ENCODE data around the gene MAMLD1.

Gene MAMLD1

GRCh38 chrX:150544222-150544787 is 181.2 kb downstream of the MAMLD1 start:
- Histone ChIP-seq H3K36me3 (ENCODE audit: control insufficient read depth in 2 of 2, insufficient read depth in 2 of 2, low read length in 2 of 2) (no peaks in the 10 kb centered on the region), H3K9me3 (ENCODE audit: control insufficient read depth in 2 of 2, low read length in 2 of 2) (peaks cover 0 to 2% of the 10 kb centered on the region in 2 donors), H3K27ac (ENCODE audit: low read length) (no peak overlapping the region), H3K27me3 (ENCODE audit: control insufficient read depth in 1 of 2, insufficient read depth in 2 of 2, low read length in 2 of 2) (peaks cover 0 to 4% of the 10 kb centered on the region in 2 donors), H3K4me3 (ENCODE audit: low read length in 2 of 2) (no peak overlapping the region), H3K9ac (ENCODE audit: low read length in 2 of 2) (no peak overlapping the region), H3K4me1 (ENCODE audit: control insufficient read depth, insufficient read depth, low read length) (peaks cover 14% of the 10 kb centered on the region)

DNA sequence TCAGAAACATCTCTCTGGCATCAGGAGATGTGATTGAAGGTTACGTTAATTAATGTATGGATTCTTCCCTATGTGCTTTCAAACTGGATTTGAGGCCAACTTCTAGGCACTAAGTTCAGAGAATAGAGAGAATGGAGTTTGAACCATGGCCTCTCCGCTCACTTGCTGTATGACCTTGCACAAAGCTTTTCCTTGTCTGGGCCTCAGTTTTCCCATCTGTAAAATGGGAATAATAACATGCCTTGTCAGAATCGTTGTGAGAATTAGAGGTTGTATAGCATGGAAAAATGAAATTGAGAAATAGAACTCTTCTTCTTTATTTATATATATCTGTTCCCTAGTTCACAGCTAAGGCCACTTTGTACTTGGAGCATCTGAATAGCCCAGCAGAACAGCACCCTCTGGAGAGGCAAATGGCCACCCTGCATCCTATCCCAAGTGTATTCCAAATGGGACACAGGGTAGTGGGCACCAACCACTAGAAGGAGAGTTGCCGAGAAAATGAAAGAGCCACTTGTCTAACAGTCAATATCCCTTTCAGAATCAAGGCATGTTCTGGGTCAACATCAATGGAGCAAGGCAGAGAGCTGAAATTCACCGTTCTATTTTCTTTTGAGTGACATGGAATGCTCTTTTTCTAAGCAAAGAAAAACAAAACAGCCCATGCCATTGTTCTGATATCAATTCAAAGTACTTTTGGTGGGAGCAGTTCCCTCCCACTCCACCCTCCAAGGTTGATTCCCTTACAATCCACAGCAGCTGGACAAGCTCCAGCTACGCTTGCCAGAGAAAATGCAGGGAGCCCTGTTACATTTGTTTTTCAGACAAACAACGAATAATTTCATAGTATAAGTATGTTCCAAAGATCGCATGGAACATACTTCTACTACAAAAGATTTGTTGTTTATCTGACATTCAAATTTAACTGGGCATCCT is 182.0 kb downstream of the MAMLD1 start:
- no peak overlapping the region for H3K9ac ChIP-seq (ENCODE audit: low read length in 2 of 2)
- no peaks in the 10 kb centered on the region for H3K36me3 ChIP-seq (ENCODE audit: control insufficient read depth in 2 of 2, insufficient read depth in 2 of 2, low read length in 2 of 2)
- peaks cover 14% of the 10 kb centered on the region for H3K4me1 ChIP-seq (ENCODE audit: control insufficient read depth, insufficient read depth, low read length)
- H3K27me3 ChIP-seq (ENCODE audit: control insufficient read depth in 1 of 2, insufficient read depth in 2 of 2, low read length in 2 of 2), result peaks cover 0 to 5% of the 10 kb centered on the region in 2 donors
- no peak overlapping the region for H3K27ac ChIP-seq (ENCODE audit: low read length)
- peaks cover 0 to 2% of the 10 kb centered on the region in 2 donors for H3K9me3 ChIP-seq (ENCODE audit: control insufficient read depth in 2 of 2, low read length in 2 of 2)
- H3K4me3 ChIP-seq (ENCODE audit: low read length in 2 of 2), result no peak overlapping the region

DNA sequence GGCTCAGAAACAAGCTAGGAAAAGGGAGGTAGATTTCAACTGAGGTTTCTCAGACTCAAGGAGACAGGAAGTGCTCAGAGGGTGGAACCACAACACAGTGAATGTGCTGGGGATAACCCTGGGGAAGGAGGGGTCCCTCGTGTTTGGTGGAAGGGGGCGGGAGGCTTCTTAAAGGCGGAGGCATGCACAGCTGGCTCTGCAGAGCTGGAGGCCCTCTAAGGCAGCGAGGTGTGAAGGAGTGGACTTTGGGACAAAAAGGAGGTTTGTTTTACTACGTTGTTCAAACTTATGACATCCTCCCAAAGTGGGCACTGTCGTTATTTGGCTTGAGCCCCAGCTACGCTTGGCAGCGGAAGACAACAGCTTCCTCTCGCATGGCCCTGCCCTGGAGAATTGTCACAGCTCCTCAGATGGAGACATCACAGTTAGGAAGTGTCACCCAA is 183.6 kb downstream of the MAMLD1 start:
- H3K36me3 ChIP-seq (ENCODE audit: control insufficient read depth in 2 of 2, insufficient read depth in 2 of 2, low read length in 2 of 2), result no peaks in the 10 kb centered on the region
- H3K27me3 ChIP-seq (ENCODE audit: control insufficient read depth in 1 of 2, insufficient read depth in 2 of 2, low read length in 2 of 2), result peaks cover 0 to 7% of the 10 kb centered on the region in 2 donors
- no peak overlapping the region for H3K9ac ChIP-seq (ENCODE audit: low read length in 2 of 2)
- peaks cover 0 to 2% of the 10 kb centered on the region in 2 donors for H3K9me3 ChIP-seq (ENCODE audit: control insufficient read depth in 2 of 2, low read length in 2 of 2)
- H3K27ac ChIP-seq (ENCODE audit: low read length), result peak overlapping the region; percentile 69
- peaks cover 14% of the 10 kb centered on the region for H3K4me1 ChIP-seq (ENCODE audit: control insufficient read depth, insufficient read depth, low read length)
- H3K4me3 ChIP-seq (ENCODE audit: low read length in 2 of 2), result no peak overlapping the region

DNA sequence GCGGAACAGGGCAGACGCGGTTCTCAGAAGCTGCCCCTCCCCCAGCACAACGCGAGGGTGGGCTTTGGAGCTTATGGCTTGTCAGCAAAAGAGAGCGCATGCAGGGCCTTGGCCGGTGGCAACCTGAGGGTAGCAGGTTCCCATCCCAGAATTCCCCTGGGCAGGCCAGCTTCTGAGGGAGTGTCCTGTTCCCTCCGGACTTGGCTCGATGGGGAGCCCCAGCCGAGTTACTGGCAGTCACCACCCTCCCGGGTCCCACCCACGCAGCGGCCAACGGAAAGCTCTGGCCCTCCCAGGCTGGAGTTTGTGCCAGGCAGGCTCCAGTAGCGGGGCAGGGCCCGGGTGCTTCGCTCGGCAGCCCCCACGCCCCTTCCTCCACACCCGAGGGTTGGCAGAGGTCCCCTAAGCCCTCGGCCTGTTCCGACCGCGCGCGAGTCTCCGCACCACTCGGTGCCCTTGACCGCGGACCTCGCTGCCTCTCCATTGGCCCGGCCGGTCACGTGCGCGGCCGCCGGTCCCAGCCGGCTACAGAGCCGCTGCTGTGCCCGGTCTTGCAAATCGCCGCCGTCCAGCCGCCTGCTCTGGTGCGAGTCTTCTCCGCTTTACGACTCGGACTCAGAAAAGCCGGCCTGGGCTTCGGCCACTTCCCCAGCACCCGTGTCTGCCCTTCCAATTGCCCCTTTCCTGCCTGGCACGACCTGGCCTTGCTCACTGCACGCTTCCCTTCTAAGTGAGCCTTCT is 184.4 kb downstream of the MAMLD1 start:
- no peaks in the 10 kb centered on the region for H3K36me3 ChIP-seq (ENCODE audit: control insufficient read depth in 2 of 2, insufficient read depth in 2 of 2, low read length in 2 of 2)
- H3K27ac ChIP-seq (ENCODE audit: low read length), result peak overlapping the region; percentile 69
- H3K4me1 ChIP-seq (ENCODE audit: control insufficient read depth, insufficient read depth, low read length), result peaks cover 14% of the 10 kb centered on the region
- peaks cover 0 to 2% of the 10 kb centered on the region in 2 donors for H3K9me3 ChIP-seq (ENCODE audit: control insufficient read depth in 2 of 2, low read length in 2 of 2)
- peaks cover 0 to 7% of the 10 kb centered on the region in 2 donors for H3K27me3 ChIP-seq (ENCODE audit: control insufficient read depth in 1 of 2, insufficient read depth in 2 of 2, low read length in 2 of 2)
- peak overlapping the region; percentile 47 to 58 for H3K9ac ChIP-seq (ENCODE audit: low read length in 2 of 2)
- peak overlapping the region; percentile 46 to 63 for H3K4me3 ChIP-seq (ENCODE audit: low read length in 2 of 2)

DNA sequence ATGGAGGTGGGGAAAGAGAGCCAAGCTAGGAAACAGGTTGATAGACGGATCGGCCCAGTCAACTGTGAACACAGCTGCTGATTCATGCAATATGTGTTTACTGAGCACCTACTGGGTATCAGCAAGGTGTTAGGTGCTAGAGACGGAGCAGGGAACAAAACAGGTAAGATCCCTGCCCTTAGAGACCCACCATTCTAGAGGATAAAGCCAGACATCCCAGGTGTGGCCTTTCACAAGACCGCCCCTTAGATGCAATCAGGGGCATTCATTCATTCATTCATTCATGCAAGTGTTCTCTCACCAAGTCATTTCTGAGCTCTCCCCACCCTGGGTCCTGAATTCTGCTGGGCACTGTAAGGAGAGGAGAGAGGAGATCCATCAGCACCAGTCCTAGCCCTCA is 185.1 kb downstream of the MAMLD1 start:
- Histone ChIP-seq H3K4me1 (ENCODE audit: control insufficient read depth, insufficient read depth, low read length) (peaks cover 14% of the 10 kb centered on the region), H3K36me3 (ENCODE audit: control insufficient read depth in 2 of 2, insufficient read depth in 2 of 2, low read length in 2 of 2) (no peaks in the 10 kb centered on the region), H3K9ac (ENCODE audit: low read length in 2 of 2) (peak overlapping the region; percentile 47 to 58), H3K9me3 (ENCODE audit: control insufficient read depth in 2 of 2, low read length in 2 of 2) (peaks cover 0 to 2% of the 10 kb centered on the region in 2 donors), H3K4me3 (ENCODE audit: low read length in 2 of 2) (peak overlapping the region in 1 of 2 donors; percentile 63), H3K27ac (ENCODE audit: low read length) (peak overlapping the region; percentile 69), H3K27me3 (ENCODE audit: control insufficient read depth in 1 of 2, insufficient read depth in 2 of 2, low read length in 2 of 2) (peaks cover 0 to 7% of the 10 kb centered on the region in 2 donors)

GRCh38 chrX:150548684-150549083 is 185.6 kb downstream of the MAMLD1 start:
- no peak overlapping the region for H3K9ac ChIP-seq (ENCODE audit: low read length in 2 of 2)
- H3K9me3 ChIP-seq (ENCODE audit: control insufficient read depth in 2 of 2, low read length in 2 of 2), result peaks cover 0 to 2% of the 10 kb centered on the region in 2 donors
- peaks cover 0 to 7% of the 10 kb centered on the region in 2 donors for H3K27me3 ChIP-seq (ENCODE audit: control insufficient read depth in 1 of 2, insufficient read depth in 2 of 2, low read length in 2 of 2)
- peaks cover 14% of the 10 kb centered on the region for H3K4me1 ChIP-seq (ENCODE audit: control insufficient read depth, insufficient read depth, low read length)
- no peak overlapping the region for H3K4me3 ChIP-seq (ENCODE audit: low read length in 2 of 2)
- H3K36me3 ChIP-seq (ENCODE audit: control insufficient read depth in 2 of 2, insufficient read depth in 2 of 2, low read length in 2 of 2), result no peaks in the 10 kb centered on the region
- no peak overlapping the region for H3K27ac ChIP-seq (ENCODE audit: low read length)

DNA sequence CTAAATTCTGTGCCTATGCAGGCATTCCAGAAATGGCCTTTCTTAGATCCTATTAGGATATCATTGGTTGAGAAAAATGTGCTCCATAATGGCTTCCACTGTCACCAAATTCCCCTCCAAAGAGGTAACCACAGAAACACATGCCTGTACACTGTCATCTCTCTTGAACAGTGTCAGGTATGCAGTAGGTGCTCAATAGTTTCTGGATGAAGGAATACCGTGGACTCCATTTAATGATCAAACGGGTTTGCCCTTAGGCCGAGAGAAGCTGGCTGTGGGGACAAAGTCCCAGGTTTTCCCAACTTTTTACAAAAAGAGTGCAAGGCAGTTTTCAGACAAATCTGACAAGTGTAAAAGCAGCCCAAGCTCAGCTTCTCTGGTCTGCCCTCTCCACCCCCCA is 188.8 kb downstream of the MAMLD1 start:
- peaks cover 10% of the 10 kb centered on the region for H3K4me1 ChIP-seq (ENCODE audit: control insufficient read depth, insufficient read depth, low read length)
- H3K27ac ChIP-seq (ENCODE audit: low read length), result no peak overlapping the region
- H3K9me3 ChIP-seq (ENCODE audit: control insufficient read depth in 2 of 2, low read length in 2 of 2), result peaks cover 0 to 2% of the 10 kb centered on the region in 2 donors
- H3K9ac ChIP-seq (ENCODE audit: low read length in 2 of 2), result no peak overlapping the region
- no peaks in the 10 kb centered on the region for H3K36me3 ChIP-seq (ENCODE audit: control insufficient read depth in 2 of 2, insufficient read depth in 2 of 2, low read length in 2 of 2)
- no peak overlapping the region for H3K4me3 ChIP-seq (ENCODE audit: low read length in 2 of 2)
- H3K27me3 ChIP-seq (ENCODE audit: control insufficient read depth in 1 of 2, insufficient read depth in 2 of 2, low read length in 2 of 2), result peaks cover 0 to 7% of the 10 kb centered on the region in 2 donors

DNA sequence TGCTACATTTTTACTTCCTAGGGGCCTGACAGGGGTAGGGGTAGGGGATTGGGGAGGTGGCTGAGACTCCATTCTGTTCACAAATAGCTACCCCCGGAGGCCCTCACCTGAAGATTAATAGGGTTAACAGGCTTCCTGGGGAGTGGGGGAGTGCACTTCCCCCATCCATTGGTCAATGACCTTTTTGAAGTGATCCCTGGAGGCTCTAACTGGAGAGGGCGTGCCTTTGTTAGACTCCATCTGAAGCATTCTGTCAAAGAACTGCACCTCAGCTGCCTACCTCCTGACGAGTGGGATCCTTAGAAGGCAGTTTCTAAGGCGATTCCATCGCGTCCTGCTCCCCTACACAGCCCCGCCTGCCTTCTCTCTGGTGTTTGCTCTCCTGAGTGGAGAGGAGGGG is 195.3 kb downstream of the MAMLD1 start:
- Histone ChIP-seq H3K36me3 (ENCODE audit: control insufficient read depth in 2 of 2, insufficient read depth in 2 of 2, low read length in 2 of 2) (no peaks in the 10 kb centered on the region), H3K9me3 (ENCODE audit: control insufficient read depth in 2 of 2, low read length in 2 of 2) (no peaks in the 10 kb centered on the region), H3K4me1 (ENCODE audit: control insufficient read depth, insufficient read depth, low read length) (no peaks in the 10 kb centered on the region), H3K4me3 (ENCODE audit: low read length in 2 of 2) (no peak overlapping the region), H3K27me3 (ENCODE audit: control insufficient read depth in 1 of 2, insufficient read depth in 2 of 2, low read length in 2 of 2) (no peaks in the 10 kb centered on the region), H3K27ac (ENCODE audit: low read length) (no peak overlapping the region), H3K9ac (ENCODE audit: low read length in 2 of 2) (no peak overlapping the region)

Data from stomach smooth muscle (tissue), 2 donors.